ENCODE results near the gene STK32C. TPM values are rescaled to one million over a fixed set of nuclear protein-coding genes. Genes with fewer than 3 reads are reported as not detected.

The STK32C gene
- total RNA-seq, 1 donor from 2014 or later = 13.0 TPM

- H3K4me3 ChIP-seq (ENCODE audit: low read depth, low read length) = no peak overlapping the region
- no peak for DNase-seq (ENCODE audit: low read depth)
- TF ChIP-seq CTCF (conservative IDR thresholded peaks at IDR 0.05; ENCODE audit: low read depth, low read length) = no peak
These were observed 125.2 kb downstream of the STK32C start for GRCh38 chr10:132182591-132182990.

- no peak for DNase-seq (ENCODE audit: low read depth)
- TF ChIP-seq CTCF (conservative IDR thresholded peaks at IDR 0.05; ENCODE audit: low read depth, low read length) = no peak
- no peak overlapping the region for H3K4me3 ChIP-seq (ENCODE audit: low read depth, low read length)
These were observed 125.9 kb downstream of the STK32C start for GRCh38 chr10:132181691-132182425.

GRCh38 chr10:132180736-132181135 is 127.0 kb downstream of the STK32C start:
- H3K4me3 ChIP-seq (ENCODE audit: low read depth, low read length) = no peak overlapping the region
- no peak for TF ChIP-seq CTCF (conservative IDR thresholded peaks at IDR 0.05; ENCODE audit: low read depth, low read length)
- no peak for DNase-seq (ENCODE audit: low read depth)

- no peak for TF ChIP-seq CTCF (conservative IDR thresholded peaks at IDR 0.05; ENCODE audit: low read depth, low read length)
- DNase-seq (ENCODE audit: low read depth) = no peak
- H3K4me3 ChIP-seq (ENCODE audit: low read depth, low read length) = no peak overlapping the region
These were observed 128.0 kb downstream of the STK32C start for GRCh38 chr10:132179551-132180392.

GRCh38 chr10:132178672-132179545 is 128.8 kb downstream of the STK32C start:
- no peak for DNase-seq (ENCODE audit: low read depth)
- TF ChIP-seq CTCF (conservative IDR thresholded peaks at IDR 0.05; ENCODE audit: low read depth, low read length) = no peak

GRCh38 chr10:132178046-132178445 is 129.7 kb downstream of the STK32C start:
- no peak for TF ChIP-seq CTCF (conservative IDR thresholded peaks at IDR 0.05; ENCODE audit: low read depth, low read length)
- DNase-seq (ENCODE audit: low read depth) = no peak
- H3K4me3 ChIP-seq (ENCODE audit: low read depth, low read length) = no peak overlapping the region

More at GRCh38 chr10:132178672-132179545, 128.8 kb downstream of the STK32C start:
- H3K4me3 ChIP-seq (ENCODE audit: low read depth, low read length) = no peak overlapping the region
